Glomerular endothelial cell (primary cell): ENCODE results near the gene COQ7. TPM values are rescaled to one million over a fixed set of nuclear protein-coding genes. Genes with fewer than 3 reads are reported as not detected.

Experiments
- DNase-seq: peaks from one replicate; pipeline ENCODE4 v3.0.0-alpha.2; 2011; ENCODE audit warnings: low read depth, low spot score; ENCODE audit errors: extremely low read depth
- total RNA-seq: library from RNA; depleted of rRNA; stranded (reverse); fragments of >200 nt; gene quantifications from 2 replicates; pipeline ENCODE4 v1.2.3, GENCODE V29; 2015

The COQ7 gene
- total RNA-seq, 1 donor from 2014 or later: 16.0 TPM

GRCh38 chr16:19085679-19086200 lies 18.3 kb downstream of the COQ7 start:
- no peak for DNase-seq

DNA sequence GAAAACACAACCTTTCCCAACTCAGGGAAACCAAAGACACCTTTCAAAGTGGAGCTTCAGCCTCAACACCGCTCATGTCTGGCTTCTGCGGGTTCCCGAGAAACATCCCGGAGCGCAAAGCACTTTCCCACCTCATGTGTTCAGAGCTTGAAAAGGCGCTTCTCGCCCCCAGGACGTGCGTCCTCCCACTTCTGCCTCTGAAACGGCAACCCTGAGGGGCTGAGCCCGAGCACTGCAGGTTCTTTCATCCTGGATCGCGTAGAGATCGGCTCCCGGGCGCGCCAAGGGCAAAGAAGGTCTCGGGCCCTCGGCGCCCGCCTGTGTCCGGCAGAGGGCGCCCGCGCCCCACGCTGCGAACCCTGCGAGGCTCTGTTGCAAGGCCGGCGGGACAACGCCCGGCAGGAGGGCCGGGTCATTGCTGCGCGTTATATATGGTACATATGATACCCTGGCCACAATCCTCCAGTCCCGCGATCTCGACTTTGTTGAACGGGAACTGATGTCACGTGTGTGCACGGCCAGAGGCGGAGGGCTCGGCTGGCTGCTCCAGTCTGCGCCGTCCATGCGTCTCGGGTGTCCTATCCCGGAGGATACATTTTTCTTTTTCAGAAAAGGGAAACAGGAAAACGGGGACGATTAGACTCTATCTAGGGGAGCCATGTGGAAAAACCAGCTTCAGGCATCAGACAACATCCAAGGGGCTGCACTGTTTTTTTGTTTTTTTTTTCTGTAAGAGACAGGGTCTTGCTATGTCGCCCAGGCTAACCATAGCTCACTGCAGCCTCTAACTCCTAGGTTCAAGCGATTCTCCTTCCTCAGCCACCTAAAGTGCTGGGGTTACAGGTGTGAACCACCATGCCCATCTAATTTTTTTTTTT lies 19.1 kb downstream of the COQ7 start:
- DNase-seq: peak; percentile 61

DNA sequence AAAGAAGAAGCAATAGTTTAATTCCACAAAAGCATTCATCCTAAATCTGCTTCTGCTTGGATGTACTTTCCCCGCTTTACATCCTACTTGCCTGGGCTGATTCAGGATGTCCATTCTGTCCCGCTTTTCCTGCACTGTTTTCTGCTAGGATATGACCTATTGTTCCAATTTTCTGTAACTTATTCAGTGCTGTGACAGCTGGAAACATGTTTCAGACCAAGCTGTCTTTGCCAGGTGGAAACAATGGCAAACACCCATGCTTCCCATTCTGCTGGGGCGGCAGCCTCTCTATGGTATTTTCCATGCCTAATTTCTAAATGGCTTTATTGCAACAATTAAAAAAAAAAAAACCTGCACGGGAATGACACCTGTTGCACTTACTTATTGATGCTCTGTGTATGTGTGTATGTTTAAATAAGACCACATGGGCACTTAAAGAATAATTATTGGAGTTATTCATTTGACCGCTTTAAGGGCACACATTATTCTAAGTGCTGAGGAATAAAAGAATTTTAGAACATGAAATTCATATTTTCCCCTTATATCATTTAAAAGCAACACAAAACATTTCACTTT lies 21.0 kb downstream of the COQ7 start:
- no peak for DNase-seq

GRCh38 chr16:19089410-19089955 lies 22.1 kb downstream of the COQ7 start:
- DNase-seq: no peak

DNA sequence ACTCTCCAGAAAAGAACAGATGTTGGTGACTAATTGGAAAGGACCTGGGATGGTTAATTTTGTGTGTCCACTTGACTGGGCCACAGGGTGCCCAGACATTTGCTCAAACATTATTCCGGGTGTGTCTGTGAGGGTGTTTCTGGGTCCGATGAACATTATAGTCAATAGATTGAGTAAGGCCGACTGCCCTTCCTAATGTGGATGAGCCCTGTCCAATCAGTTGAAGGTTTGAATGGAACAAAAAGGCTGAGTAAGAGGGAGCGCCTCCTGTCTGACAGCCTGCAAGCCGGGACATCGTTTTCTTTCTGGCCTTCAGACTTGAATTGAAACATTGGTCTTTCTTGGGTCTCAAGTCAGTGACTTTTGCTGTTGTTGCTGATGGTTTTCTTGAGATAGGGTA lies 23.5 kb downstream of the COQ7 start:
- no peak for DNase-seq

- no peak for DNase-seq
Observed at GRCh38 chr16:19092653-19093410, 25.4 kb downstream of the COQ7 start.

DNA sequence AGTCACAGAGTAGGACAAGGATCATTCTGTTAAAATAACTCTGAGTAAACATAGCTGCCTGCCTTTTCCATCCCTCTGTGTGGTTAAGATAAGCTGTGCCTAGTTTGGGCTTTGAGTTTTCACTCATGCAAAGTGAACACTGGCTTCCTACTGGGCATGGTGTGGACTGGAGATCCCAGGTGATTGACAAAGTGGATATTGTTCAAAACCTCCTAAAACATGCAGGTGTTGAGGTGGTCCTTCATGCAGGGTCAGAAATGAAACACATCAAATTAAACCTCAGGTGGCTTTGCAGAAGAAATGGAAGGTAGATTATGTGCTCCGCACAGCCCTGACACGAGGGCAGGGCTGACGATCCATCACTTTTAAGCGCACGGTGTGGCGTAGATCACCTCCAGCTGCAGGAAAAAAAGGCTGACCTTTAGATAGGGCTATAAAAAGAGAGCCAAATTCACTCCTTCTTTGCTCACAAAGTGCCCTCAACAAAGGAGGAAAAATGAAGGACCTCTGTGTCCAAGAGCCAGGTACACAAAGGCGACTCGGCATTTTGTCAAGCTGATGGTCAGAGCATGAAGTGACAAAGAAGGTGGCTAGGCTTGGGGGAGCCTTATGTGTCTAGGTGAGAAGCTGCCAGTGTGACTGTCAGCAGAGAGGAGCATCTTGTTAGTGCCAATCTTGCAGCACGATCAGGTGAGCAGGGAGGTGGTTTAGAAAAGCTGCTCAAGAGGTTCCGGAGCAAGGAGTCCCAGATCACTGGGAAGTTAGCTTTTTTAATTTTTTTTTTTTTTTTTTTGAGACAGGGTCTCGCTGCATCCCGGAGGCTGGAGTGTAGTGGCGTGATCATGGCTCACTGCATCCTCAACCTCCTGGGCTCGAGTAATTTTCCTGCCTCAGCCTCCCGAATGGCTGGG lies 26.5 kb downstream of the COQ7 start:
- DNase-seq: no peak

GRCh38 chr16:19094542-19095365 lies 27.3 kb downstream of the COQ7 start:
- DNase-seq: no peak

DNA sequence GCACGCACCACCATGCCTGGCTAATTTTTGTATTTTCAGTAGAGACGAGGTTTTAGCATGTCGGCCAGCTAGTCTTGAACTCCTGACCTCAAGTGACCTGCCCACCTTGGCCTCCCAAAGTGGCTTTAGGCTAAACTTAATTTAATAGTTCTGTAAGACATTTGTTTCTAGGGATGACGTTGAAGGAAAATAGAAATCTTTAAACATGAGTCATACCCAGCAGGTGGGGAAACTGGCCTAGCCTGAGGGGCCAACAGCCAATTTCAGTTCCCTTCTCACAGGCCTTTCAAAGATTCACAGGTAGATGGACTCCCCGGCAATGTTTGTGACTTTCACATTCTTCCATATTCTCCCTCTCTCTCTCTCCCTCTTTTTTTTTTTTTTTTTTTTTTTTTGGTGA lies 28.2 kb downstream of the COQ7 start:
- no peak for DNase-seq

GRCh38 chr16:19098173-19098572 lies 30.8 kb downstream of the COQ7 start:
- no peak for DNase-seq

DNA sequence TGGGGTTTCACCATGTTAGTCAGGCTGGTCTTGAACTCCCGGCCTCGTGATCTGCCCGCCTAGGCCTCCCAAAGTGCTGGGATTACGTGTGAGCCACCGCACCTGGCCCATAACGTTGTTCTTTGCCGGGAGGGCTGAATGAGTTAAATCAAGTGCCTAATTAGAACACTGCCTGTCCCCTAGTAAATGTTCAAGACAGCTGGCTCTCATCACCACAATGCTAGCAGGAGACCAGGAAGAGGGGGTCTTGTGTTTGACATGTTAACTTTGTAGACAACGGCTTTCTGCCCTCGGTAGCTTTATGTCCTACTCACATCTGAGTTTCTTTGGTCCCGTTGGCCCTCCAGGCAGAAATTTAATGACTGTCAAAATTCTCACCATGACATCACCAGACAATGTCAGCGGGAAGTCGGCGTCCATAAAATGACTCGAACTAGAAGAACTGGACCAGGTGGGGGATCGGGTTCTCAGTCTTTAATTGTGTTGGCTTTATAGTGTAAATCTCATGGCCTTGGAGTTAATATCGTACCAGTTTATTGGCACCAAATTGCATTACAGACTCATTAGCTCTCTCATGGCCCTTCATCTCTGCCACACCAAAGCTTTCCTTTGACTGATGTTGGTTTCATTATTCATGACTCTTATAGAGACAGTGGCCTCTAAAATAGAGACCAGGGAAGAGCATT lies 34.9 kb downstream of the COQ7 start:
- DNase-seq: no peak

GRCh38 chr16:19104607-19105006 lies 37.2 kb downstream of the COQ7 start:
- no peak for DNase-seq

DNA sequence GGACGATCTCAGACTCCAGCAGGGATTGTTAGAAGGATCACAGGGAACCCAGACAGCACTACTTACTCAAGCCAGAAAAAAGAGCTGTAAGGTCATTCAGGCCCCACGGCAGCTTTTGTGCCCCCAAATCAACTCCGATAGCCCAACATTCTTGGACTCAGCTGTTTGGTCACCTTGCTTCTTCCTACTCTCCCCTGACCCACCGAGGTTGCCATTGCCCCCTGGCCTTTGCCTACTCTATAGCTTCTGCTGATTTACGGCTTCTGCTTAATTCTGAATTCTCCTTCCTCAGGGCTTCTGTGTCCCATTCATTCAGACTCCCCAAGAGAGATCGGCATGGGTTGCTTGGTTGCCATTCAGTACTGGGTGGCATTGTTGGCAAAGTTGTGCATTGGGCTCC lies 37.7 kb downstream of the COQ7 start:
- DNase-seq: no peak

- no peak for DNase-seq
Observed at GRCh38 chr16:19105891-19106624, 38.6 kb downstream of the COQ7 start.

DNA sequence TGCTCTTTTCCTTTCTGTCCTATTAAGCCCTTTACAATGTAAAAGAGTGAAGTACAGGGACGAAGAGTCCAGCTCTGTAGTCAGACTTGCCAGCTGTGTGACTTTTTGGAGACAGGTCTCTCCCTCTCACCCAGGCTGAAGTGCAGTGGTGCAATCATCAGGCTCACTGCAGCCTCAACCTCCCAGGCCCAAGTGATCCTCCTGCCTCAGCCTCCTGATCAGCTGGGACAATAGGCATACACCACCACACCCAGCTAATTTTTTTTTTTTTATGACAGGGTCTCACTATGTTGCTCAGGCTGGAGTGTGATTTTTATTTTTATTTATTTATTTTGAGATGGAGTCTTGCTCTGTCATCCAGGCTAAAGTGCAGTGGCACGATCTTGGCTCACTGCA lies 39.2 kb downstream of the COQ7 start:
- DNase-seq: no peak

- DNase-seq: no peak
Observed at GRCh38 chr16:19108409-19109287, 41.2 kb downstream of the COQ7 start.

DNA sequence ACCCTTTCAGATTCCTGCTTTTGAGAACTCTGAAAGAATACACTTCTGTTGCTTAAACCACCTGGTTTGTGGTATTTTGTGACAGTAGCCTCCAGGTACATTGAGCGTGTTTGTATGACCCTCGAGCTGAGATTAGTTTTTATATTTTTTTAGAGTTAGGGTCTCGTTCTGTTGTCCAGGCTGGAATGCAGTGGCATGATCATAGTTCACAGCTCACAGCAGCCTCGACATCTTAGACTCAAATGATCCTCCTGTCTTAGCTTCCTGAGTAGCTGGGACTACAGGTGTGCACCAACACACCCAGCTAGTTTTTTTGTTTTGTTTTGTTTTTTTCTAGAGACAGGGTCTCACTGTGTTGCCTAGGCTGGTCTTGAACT lies 41.9 kb downstream of the COQ7 start:
- DNase-seq: no peak
